GM19395 (cell line): ENCODE results near the gene KIAA0040.

ENCODE experiments used
- ATAC-seq: cut with Tn5 transposase; IDR thresholded peaks from one replicate; pipeline ENCODE4 v1.9.1; 2021; ENCODE audit warnings: mild to moderate bottlenecking, moderate library complexity; ENCODE audit not compliant: unreplicated experiment

Gene KIAA0040

GRCh38 chr1:175203570-175204068 lies 11.0 kb upstream of the KIAA0040 start:
- no peak for ATAC-seq

- ATAC-seq = no peak
These were observed 8.3 kb upstream of the KIAA0040 start for GRCh38 chr1:175200678-175201521.

DNA sequence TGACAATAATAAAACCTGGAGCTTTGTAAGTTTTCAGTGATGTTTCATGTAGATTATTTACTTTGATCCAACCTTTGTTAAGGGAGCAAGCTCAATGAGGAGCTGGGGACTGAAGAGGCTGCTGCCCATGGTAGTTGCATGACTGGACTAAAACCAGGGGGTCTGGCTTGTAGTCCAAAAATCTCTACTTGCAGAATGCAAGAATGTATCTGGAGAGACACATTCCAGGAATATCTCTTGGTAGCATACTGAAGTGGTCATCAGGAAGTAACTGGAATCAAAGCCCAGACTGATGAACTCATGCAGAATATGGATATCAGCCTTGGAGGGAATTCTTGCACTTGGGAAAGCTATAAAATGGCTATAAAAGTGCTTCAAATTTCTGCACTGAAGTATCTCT lies 5.8 kb upstream of the KIAA0040 start:
- no peak for ATAC-seq

DNA sequence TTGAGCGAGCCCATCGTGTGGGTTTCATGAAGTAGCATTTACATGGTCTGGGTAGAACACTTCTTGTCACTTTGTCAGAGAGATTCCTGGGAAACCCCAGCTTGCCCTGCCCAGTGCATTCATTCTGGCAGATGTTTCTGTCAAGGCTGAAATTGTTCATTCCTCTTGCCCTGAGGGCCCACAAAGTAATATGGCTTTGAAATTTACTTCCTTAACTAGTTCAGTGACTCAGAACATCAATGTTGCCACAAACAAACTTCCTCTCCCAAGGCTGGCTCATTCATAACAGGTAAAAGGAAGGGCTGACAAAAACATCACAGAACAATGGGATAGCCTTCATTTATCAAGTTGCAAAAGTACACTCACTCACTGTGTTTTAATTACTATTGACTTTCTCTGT lies 5.0 kb upstream of the KIAA0040 start:
- ATAC-seq = no peak

- ATAC-seq = no peak
These were observed 3.2 kb upstream of the KIAA0040 start for GRCh38 chr1:175195798-175196197.

- peak; percentile 31 for ATAC-seq
These were observed 2.7 kb upstream of the KIAA0040 start for GRCh38 chr1:175195281-175195680.

DNA sequence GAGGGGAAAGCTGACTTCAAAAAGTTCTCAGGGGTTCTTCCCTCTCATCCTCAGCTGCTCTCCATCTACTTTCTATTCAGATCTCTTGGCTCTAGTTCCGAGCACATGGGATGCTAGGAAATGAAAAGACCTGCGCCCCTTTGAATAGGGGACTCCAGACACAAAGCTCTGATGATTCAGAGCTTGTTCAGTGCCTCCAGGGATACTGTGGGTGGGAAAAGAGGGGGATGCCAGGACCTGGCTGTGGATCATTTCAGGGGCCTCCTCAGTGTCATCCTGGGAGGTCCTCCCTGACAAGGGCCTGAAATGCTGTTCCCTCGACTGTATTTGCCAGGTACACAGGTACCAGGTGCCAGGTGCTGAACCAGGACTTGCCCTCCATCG lies 943 bp upstream of the KIAA0040 start:
- ATAC-seq = no peak

- ATAC-seq = no peak
These were observed 406 bp downstream of the KIAA0040 start for GRCh38 chr1:175192111-175192629.

- ATAC-seq = peak; percentile 43
These were observed 917 bp downstream of the KIAA0040 start for GRCh38 chr1:175191659-175192058.

DNA sequence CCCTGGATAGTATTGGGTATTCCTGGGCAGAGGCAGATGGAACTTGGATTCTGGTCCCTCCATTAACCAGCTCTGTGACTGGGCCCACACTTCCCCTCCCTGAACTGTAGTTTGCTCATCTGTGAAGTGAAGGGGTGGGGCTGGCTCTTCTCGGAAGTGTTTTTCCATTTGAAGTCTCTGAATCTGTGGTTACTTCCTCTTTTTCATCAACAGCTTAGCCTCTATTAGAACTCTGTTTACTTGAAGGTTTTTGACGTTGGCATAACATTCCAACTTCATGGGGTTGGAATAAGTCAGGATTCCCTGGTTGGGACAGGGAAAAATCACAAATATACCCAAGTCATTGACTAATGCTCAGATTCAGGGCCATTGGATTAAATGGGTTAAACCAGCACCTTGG lies 3.6 kb downstream of the KIAA0040 start:
- peak; percentile 73 for ATAC-seq

- no peak for ATAC-seq
These were observed 6.0 kb downstream of the KIAA0040 start for GRCh38 chr1:175186433-175187160.

GRCh38 chr1:175185903-175186302 lies 6.7 kb downstream of the KIAA0040 start:
- ATAC-seq = no peak

DNA sequence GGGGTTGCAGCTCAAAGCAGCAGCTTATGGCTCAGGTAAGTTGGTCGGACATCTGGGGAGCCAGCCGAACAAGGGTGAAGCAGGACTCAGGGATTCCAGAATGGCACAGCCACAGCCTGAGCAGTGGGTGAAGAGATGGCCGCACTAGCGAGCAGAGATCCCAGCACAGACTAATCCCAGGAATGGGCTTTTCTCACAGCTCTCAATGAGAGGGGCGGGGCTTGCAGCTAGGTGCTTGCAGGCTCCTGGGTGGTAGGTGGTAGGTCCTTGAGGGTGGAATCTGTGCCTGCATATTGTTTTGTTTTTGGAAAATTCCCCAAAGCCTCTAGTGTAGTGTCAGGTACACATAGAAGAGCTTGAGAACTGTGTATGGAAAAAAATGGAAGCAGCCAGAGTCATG lies 9.0 kb downstream of the KIAA0040 start:
- no peak for ATAC-seq

- ATAC-seq = no peak
These were observed 10.3 kb downstream of the KIAA0040 start for GRCh38 chr1:175182201-175182746.

DNA sequence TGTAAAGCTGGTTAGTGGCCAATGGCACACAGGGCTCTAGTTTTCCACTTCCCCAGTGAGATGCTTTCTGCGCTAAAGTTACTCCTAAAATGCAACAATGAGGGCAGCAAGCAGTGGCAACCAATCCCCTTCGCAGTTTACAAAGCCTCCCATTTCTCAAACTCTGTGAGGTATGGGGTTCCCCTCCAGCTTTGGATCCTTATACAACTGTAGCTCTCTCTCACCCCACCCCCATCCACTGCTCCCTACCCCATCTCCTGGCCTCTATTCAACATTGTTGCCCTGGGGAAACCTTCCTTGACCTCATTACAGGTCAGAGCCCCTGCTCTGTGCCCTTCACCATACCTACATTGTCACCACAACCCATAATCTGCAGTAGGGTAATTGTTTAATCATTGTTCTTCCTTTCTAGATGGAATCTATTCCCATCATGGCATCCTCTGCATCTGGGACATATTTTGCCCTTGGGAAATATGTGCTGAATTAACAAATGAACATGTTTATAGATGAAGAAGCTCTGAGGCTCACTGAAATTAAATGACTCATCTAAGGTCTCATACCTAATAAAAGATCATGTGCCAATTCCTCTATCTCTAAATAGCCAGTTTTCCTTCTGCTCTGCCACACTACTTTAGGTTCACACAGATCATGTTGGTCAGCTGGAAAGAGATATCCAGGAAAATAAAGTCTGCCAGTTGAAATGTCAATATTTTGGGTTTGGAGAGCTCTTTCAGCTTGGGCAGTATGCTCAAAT lies 12.6 kb downstream of the KIAA0040 start:
- ATAC-seq = no peak

GRCh38 chr1:175178456-175178855 lies 14.1 kb downstream of the KIAA0040 start:
- ATAC-seq = no peak

DNA sequence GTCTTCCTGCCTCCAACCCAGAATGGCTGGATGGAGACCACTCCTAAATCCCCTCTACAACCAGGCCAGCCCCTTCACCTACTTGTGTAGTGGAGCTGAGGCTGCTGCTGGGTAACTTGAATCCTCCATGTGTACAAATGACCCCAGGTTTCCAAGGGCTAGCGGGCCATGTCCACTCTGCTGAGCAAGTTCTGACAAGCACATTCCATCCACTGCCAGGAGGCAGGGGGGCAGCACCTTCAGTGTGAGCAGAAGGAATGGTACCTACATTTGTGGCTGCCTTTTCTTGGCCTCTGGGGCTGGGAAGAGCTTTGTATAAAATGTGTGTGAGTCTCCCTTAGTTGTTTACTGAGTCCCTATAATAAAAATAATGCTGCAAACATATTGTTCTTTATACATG lies 14.5 kb downstream of the KIAA0040 start:
- ATAC-seq = no peak

DNA sequence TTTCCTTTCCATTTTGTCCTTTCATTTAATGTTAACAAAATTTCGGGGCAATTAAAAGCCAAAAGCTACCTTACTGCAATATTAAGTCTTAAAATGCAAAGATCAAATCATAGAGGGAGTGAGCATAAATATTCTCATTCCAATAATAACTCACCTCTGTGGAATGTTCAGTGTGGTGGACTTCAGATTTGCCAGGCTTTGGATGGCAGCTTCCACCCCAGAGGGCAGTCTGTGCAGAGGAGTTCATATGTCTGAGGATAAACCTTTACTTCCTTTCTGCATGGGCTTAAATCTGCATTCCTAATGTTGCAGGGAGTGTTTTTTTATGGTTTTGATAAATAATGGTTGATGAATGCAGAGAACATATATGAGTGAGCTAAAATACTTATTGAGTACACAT lies 16.3 kb downstream of the KIAA0040 start:
- ATAC-seq = no peak

- peak; percentile 83 for ATAC-seq
These were observed 18.1 kb downstream of the KIAA0040 start for GRCh38 chr1:175174309-175175102.

GRCh38 chr1:175173531-175173930 lies 19.0 kb downstream of the KIAA0040 start:
- no peak for ATAC-seq
